PC-3 (cell line): ENCODE data around the gene PRR12. TPM values are rescaled to one million over a fixed set of nuclear protein-coding genes. Genes with fewer than 3 reads are reported as not detected.

Source experiments
- ATAC-seq: fragments of 200-7000 bp; cut with Tn5 transposase; 2 replicates; pipeline ENCODE4 v1.9.1; 2020; ENCODE audit warnings: mild to moderate bottlenecking, moderate library complexity
- BruUV-seq: library from RNA; stranded (reverse); fragments of 400-500 nt; replicated peaks from 2 replicates; lab custom pipeline; 2021; lab: Mats Ljungman, UMichigan
- CTCF ChIA-PET: fragments of 300-600 bp; sonication (Branson Sonifier 250); formaldehyde crosslinking; loops from one replicate; lab custom pipeline; 2022; ENCODE audit warnings: antibody characterized with exemption; lab: Charles Lee
- POLR2A ChIA-PET: fragments of 300-600 bp; sonication (Branson Sonifier 250); formaldehyde crosslinking; loops from one replicate; lab custom pipeline; 2022; ENCODE audit warnings: antibody characterized with exemption; ENCODE audit not compliant: unreplicated experiment; lab: Charles Lee
- DNase-seq: peaks from one replicate; pipeline ENCODE4 v3.0.0-alpha.2; 2015
- H2AFZ ChIP-seq: fragments of 300-600 bp; sonication (generic); 2 replicates; pipeline ENCODE4 v1.6.0; 2016; ENCODE audit warnings: antibody characterized with exemption, low read length
- H3F3A ChIP-seq: fragments of 300-600 bp; sonication (generic); one replicate; pipeline ENCODE4 v1.6.0; 2017; ENCODE audit warnings: antibody characterized with exemption, low read length, control low read depth, mild to moderate bottlenecking; ENCODE audit not compliant: unreplicated experiment
- H3K27ac ChIP-seq: fragments of 300-600 bp; sonication (generic); 2 replicates; pipeline ENCODE4 v1.5.1; 2016; ENCODE audit warnings: mild to moderate bottlenecking, low read length
- H3K27me3 ChIP-seq: fragments of 300-600 bp; sonication (generic); 2 replicates; pipeline ENCODE4 v1.6.1; 2016; ENCODE audit warnings: low read length, mixed read lengths
- H3K36me3 ChIP-seq: fragments of 300-600 bp; sonication (generic); 2 replicates; pipeline ENCODE4 v1.6.1; 2016; ENCODE audit warnings: low read depth, mixed run types, low read length, mixed read lengths
- H3K4me1 ChIP-seq: fragments of 300-600 bp; sonication (generic); 2 replicates; pipeline ENCODE4 v1.5.1; 2016; ENCODE audit warnings: low read length; ENCODE audit not compliant: insufficient read depth
- H3K4me2 ChIP-seq: fragments of 300-600 bp; sonication (generic); 2 replicates; pipeline ENCODE4 v1.6.0; 2016; ENCODE audit warnings: low read length
- H3K4me3 ChIP-seq: fragments of 300-600 bp; sonication (generic); 2 replicates; pipeline ENCODE4 v1.5.1; 2016; ENCODE audit warnings: mild to moderate bottlenecking, low read length, mixed read lengths
- H3K79me2 ChIP-seq: fragments of 300-600 bp; sonication (generic); 2 replicates; pipeline ENCODE4 v1.6.1; 2017; ENCODE audit warnings: low read length, mixed read lengths
- H3K9ac ChIP-seq: fragments of 300-600 bp; sonication (generic); 2 replicates; pipeline ENCODE4 v1.6.0; 2016; ENCODE audit warnings: mild to moderate bottlenecking, low read length
- H3K9me2 ChIP-seq: fragments of 300-600 bp; sonication (generic); replicated peaks from 2 replicates; pipeline ENCODE4 v1.6.1; 2016; ENCODE audit warnings: mixed run types, low read length, mixed read lengths
- H3K9me3 ChIP-seq: fragments of 300-600 bp; sonication (generic); 2 replicates; pipeline ENCODE4 v1.6.1; 2016; ENCODE audit warnings: low read length, mixed read lengths
- H4K20me1 ChIP-seq: fragments of 300-600 bp; sonication (generic); 2 replicates; pipeline ENCODE4 v1.6.1; 2016; ENCODE audit warnings: low read length, mixed read lengths
- CTCF ChIP-seq: fragments of 300-600 bp; sonication (generic); conservative IDR thresholded peaks from 2 replicates; pipeline ENCODE4 v1.5.1; 2017; ENCODE audit warnings: antibody characterized with exemption, low read depth, mild to moderate bottlenecking, low read length
- EZH2 ChIP-seq: fragments of 300-600 bp; sonication (generic); IDR thresholded peaks from one replicate; pipeline ENCODE4 v1.6.1; 2017; ENCODE audit warnings: antibody characterized with exemption, mild to moderate bottlenecking, low read length; ENCODE audit not compliant: unreplicated experiment
- EZH2phosphoT487 ChIP-seq: fragments of 300-600 bp; sonication (generic); IDR thresholded peaks from 2 replicates; pipeline ENCODE4 v1.6.1; 2018; ENCODE audit warnings: mild to moderate bottlenecking, antibody characterized with exemption, low read length, borderline replicate concordance
- intact Hi-C: fragments of 100-400 bp; cut with micrococcal nuclease; formaldehyde crosslinking; loops from 2 replicates; pipeline ENCODE4 v1.9.0; 2023
- total RNA-seq: library from RNA; depleted of rRNA; stranded (reverse); fragments of >200 nt; gene quantifications from 2 replicates; pipeline ENCODE4 v1.2.3, GENCODE V29; 2014

Gene PRR12
- total RNA-seq, 1 experiment from 2014 or later: 14.6 TPM

- Histone ChIP-seq H3K36me3 (peaks cover 7% of the 10 kb centered on the region; the same call in 1 of the 2 replicates), H3K9ac (peak within 1 kb of the TSS; percentile 88), H3K27ac (no peak within 1 kb of the TSS), H4K20me1 (0 out of 2 replicates have a peak, but pooled peaks cover 8% of the 10 kb centered on the region), H3K9me3 (no peaks in the 10 kb centered on the region), H2AFZ (peak within 1 kb of the TSS; percentile 97), H3K4me1 (peaks cover 14% of the 10 kb centered on the region), H3K9me2 (no peaks in the 10 kb centered on the region), H3F3A (no peaks in the 10 kb centered on the region), H3K4me3 (peak within 1 kb of the TSS; percentile 96), H3K79me2 (peaks cover 38% of the 10 kb centered on the region), H3K4me2 (peak within 1 kb of the TSS; percentile 93), H3K27me3 (no peaks in the 10 kb centered on the region)
- ATAC-seq: peak; percentile 98
- ChIA-PET POLR2A (interaction anchor here (0.5 to 1.6 kb wide), 5 partner anchors 33 to 96 kb away, joined by 3 to 10 read pairs (median 8); partner anchors contain the start of genes RRAS and SCAF1), CTCF (no interaction called here)
- intact Hi-C loops: loop anchor here (1.0 kb wide), 1 partner anchor 10 kb away; no protein-coding TSS in a partner anchor
- DNase-seq: peak; percentile 99
- TF ChIP-seq EZH2phosphoT487 (no peak), CTCF (no peak), EZH2 (no peak)
- BruUV-seq: no TSS peak
These were observed 10.5 kb upstream of the PRR12 start, which contains the start of gene NOSIP for GRCh38 chr19:49580264-49581006. Gene NOSIP (minus strand): TSS chr19:49580556. CDS start chr19:49560691, 19,865 bp downstream.

- Histone ChIP-seq H3K9me3 (no peaks in the 10 kb centered on the region), H3K27me3 (no peaks in the 10 kb centered on the region), H2AFZ (peak within 1 kb of the TSS; percentile 97), H4K20me1 (0 out of 2 replicates have a peak, but pooled peaks cover 8% of the 10 kb centered on the region), H3K9ac (peak within 1 kb of the TSS; percentile 88), H3K79me2 (peaks cover 38% of the 10 kb centered on the region), H3K4me3 (peak within 1 kb of the TSS; percentile 96), H3K36me3 (peaks cover 3% of the 10 kb centered on the region; the same call in 1 of the 2 replicates), H3K9me2 (no peaks in the 10 kb centered on the region), H3K4me2 (peak within 1 kb of the TSS; percentile 93), H3F3A (no peaks in the 10 kb centered on the region), H3K4me1 (peaks cover 14% of the 10 kb centered on the region), H3K27ac (no peak within 1 kb of the TSS)
- POLR2A ChIA-PET: interaction anchor here (0.5 to 1.6 kb wide), 4 partner anchors 34 to 95 kb away, joined by 3 to 10 read pairs (median 8); partner anchors contain the start of genes RRAS and SCAF1
- CTCF ChIA-PET: no interaction called here
- peak; percentile 62 for ATAC-seq
- DNase-seq: peak; percentile 69
- intact Hi-C loops: no loop called here
- TSS peak; percentile 85 for BruUV-seq
- TF ChIP-seq EZH2phosphoT487 (no peak), EZH2 (no peak), CTCF (no peak)
These were observed 9.9 kb upstream of the PRR12 start, which contains the start of gene PRRG2 for GRCh38 chr19:49581007-49581508. Gene PRRG2 (plus strand): TSS chr19:49581316. CDS start chr19:49583220, 1,904 bp downstream.
